HG03354 (cell line): Measurements from ENCODE around the gene GDPD5.

Experiments used
- ATAC-seq: cut with Tn5 transposase; IDR thresholded peaks from one replicate; pipeline ENCODE4 v1.9.1; 2021; ENCODE audit warnings: mild to moderate bottlenecking; ENCODE audit not compliant: unreplicated experiment, poor library complexity, severe bottlenecking

The GDPD5 gene

GRCh38 chr11:75520688-75521087 is 5.1 kb downstream of the GDPD5 start:
- ATAC-seq, result no peak

DNA sequence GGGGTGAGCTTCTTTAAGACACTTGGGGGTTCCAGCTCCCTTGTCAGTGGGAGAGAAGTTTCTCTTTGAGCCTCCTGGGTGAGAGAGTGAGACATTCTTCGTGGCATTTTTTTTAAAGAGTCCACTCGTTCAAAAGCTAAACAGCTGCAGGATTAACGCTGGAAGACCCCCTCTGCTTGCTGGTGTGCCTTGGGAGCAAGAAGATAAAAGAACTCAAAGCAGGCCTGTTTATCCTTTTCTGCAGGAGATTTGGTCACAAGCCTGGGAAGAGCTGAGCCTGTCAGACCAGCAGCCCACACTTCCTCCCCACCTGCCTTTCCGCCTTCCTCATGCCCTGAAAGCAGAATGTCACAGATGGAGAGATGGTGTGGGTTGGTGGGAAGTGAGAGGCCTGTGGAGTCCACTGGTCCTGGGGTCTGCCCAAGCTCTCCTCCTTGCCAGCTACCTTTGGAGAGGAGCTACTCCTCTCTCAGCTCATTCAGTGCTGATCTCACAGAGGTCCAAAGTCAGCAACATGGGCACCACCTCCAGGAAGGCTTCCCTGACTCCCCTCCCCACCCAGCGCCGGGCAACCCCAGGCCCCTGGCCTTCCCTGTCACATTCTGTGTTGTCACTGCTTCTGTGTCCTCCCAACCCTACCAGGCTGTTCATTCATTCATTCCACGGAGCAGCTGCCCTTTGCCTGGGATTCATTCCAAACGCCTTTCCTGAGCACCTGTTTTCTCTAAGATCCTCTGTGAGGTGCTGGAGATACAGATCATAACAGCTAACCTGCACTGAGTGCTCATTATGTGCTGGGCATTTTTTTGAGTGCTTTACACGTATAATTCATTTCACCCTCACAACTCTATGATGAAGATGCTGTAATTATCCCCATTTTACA is 6.7 kb downstream of the GDPD5 start:
- ATAC-seq, result no peak

DNA sequence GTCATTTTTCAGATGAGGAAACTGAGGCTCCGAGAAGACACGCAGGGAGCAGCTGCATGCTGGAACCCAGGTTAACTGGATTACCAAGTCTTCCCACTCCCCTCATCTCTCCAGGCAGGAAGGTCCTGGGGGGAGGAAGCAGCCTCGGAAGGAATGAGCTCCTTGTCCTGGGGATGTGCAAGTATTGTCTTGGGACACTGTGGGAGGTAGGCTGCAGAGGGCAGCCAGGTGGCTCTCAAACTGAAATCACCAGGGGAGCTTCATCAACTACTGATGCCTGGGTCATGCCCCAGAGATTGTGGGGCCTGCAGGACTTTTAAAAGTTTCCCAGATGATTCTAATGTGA is 7.6 kb downstream of the GDPD5 start:
- no peak for ATAC-seq

DNA sequence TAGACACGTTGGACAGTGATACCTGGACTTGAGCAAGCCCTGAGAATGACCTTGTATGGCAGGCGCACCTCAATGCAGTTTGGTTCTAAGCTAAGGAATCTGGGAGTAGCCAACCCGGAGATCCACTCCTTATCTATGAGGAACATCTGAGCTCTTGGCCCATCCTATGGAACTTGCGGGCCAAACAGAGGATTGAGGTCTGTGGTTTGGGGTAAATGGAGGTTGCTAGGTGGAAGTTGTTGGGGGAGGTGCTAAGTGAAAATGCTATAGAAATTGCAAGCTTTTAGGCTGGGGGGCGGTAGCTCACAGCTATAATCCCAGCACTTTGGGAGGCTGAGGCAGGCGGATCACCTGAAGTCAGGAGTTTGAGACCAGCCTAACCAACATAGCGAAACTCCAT is 8.9 kb downstream of the GDPD5 start:
- ATAC-seq, result no peak

DNA sequence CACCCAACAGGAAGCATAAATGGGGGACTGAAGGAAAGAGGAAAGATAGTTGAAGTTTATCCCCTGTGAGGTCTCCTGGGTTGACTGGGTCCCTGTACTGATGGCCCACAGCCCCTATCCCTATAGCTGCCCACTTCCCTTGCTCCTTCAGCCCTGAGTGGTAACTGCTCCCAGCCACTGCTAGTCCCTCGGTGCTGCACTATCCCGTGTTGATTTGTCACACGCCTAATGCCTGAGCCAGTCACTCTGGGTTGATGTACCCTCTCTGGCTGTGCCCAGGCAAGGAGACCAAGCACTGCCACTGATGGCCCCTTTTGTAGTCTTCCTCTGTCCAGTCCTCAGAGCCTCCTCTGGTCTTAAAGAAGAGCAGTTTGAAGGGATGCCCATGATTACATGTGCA is 9.6 kb downstream of the GDPD5 start:
- ATAC-seq, result no peak

- no peak for ATAC-seq
Observed at GRCh38 chr11:75514596-75514995, 11.1 kb downstream of the GDPD5 start.

- no peak for ATAC-seq
Observed at GRCh38 chr11:75513250-75513649, 12.5 kb downstream of the GDPD5 start.

DNA sequence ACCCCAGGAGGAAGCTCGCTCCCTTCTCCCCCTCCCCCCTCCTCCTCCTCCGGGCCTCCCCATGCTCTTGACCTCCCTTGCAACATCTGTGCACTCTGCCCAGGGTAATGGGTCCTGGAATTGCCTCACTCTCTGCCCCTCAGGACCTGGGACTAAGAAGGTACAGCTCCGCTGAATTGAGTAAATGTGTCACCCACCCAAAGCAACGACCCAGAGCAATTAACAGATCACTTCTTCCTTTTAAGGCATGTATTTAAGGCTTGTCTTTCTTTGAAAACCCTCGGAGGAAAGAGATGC is 15.1 kb downstream of the GDPD5 start:
- no peak for ATAC-seq

DNA sequence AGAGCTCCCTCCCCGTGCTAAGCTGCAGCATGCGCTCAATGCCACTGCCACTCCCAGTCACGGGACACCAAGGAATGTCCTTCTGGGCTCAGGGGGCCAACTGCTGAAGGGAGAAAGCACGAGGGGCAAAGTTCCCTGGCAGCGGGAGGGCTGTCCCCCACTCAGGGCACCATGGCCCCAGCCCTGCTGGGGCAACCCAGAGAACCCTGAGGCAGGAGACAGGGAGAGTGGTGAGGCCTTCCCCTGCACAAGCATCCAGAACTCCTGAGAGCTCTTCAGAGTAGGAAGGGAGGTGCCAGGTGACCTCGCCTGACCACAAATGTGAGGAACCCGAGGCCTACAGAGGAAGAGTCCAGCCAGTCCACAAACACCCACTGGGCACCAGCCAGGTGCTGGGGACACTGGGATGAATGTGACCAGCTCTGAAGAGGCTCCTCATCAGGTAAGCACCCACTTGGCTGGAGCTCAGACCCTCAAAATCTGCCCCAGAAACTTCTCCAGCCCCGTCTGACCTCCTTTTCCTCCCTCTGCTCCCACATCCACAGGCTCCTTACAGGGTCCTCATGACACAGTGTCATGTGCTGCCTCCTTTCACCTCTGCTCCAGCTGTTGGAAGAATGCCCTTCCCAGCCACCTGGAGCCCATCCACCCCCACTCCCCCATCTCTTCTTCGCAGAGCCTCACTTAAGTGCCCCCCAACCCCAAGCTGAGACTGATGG is 15.6 kb downstream of the GDPD5 start:
- no peak for ATAC-seq

DNA sequence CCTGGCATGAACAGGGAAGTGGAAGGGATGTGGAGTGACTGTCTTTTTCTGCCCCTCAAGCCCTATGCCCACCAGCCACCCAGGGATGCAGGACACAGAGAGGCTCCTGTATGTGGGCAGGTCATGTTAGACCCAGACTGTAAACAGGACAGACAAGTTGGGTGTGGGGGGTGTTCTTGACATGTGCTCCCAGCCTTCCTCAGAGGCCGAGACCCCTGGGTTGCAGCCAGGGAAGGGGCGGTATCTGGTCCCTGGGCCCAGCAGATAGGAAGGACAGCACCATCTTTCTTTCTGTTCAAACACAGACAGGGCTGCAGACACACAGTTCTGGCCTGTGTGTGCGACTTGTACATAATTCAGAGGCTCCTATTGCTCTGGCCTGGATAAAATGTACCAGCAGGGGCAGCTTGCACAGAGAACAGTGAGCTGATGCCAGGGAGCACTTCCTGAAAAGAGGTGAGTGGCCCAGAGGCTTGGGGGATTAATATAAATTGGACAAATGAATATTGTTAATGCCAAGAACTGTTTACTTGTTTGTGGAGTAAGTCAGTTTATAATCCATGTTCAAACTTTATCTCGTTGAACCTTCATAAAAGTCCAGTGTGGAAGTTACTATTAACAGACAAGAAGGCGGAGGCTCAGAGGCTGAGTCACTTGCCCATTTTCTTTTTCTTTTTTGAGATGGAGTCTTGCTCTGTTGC is 16.6 kb downstream of the GDPD5 start:
- ATAC-seq, result no peak

DNA sequence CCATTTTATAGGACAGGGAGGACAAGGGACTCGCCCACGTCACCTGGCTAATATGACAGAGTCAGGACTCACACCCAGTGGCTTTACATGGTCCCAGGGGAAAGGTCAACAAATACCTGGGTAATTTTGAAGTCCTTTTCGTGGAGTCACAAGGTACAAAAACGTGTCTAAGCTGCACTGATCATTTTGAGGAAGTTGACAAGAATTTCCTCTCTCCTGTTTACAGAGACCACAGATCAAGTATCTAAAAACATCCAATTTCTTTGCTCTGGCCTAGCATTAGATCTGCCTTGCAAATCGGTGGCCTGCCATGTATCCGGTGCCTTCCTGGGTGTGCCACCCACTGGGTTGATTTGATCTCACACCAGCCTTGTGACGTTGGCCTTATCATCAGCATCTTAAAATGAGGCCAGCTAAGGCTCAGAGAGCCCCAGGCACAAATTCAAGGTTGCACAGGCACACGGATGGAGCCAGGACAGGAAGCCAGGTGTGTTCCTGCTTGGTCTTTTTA is 17.6 kb downstream of the GDPD5 start:
- no peak for ATAC-seq

DNA sequence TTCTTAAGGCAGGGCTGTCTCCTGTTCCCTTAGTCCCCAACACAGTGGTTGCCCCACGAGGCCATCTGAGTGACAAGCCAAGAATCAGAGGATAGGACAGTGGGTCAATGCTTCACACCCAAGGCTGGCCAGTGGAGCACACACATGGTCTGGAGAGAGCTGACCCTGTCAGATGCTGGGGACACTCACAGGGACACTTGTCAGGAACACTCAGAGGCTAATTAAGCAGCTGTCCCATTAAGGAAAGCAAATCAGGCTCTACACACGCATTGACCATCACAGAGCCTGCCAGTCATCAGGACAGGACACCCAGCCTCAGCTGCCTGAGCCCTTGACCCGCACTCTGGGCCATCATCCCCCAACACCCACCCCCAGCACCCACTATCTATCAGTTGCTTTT is 18.2 kb downstream of the GDPD5 start:
- ATAC-seq, result no peak

DNA sequence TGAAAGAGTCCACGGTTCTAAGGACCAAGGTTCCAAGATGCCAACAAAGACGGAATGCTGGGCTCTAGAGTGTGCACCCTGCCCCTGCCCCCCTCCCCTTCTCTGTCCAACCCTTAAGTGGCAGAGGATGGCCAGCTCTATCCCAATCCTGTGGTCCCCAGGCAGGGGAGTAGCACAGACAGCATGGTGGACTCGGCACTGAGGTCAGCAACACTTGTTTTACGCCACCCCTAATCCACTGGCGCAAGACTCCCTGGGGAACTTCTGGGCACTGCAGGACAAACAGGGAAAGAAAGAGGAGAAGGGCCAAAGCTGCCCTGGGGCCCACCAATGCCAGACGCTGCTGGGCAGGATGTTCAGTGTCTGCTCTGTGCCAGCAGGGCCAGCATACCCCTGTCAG is 18.9 kb downstream of the GDPD5 start:
- ATAC-seq, result no peak

- no peak for ATAC-seq
Observed at GRCh38 chr11:75505916-75506692, 19.6 kb downstream of the GDPD5 start.

DNA sequence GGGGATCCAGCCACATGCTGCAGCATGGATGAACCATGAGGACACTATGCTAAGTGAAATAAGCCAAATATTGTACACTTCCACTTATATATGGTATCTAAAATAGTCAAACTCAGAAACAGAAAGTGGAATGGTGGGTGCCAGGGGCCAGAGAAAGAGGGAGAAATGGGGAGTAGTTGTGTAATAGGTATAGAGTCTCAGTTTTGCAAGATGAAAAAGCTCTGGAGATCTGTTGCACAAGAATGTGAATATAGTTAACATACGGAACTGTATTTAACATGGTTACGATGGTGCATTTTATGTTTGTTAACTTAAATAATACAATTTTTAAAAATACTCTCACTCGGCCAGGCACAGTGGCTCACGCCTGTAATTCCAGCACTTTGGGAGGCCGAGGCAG is 21.2 kb downstream of the GDPD5 start:
- no peak for ATAC-seq

DNA sequence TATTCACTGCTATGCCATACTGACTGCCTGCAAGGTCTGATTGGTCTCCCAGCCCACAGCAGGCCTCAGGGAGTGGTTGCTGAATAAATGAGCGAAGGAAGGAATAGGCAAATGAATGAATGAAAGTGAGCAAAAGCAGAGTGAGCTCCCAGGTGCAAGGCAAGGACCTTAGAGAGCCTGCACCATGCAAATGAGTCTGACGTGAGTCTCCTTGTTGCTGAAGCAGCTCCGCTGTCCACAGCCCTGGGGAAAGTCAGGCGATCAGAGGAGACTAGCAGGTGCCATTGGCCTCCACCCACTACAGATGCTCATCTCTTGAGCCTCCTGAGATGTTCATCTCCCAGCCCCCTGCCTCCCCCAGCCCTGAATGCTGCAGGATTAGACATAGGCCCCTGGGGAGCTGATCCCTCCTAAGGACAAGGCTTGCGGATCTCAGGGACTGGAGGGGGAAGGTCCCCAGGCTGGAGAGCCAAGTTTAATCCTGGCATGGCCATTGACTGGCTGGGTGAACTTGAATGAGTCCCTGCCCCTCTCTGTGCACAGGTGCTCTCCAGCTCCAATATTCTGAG is 22.1 kb downstream of the GDPD5 start:
- ATAC-seq, result no peak

- no peak for ATAC-seq
Observed at GRCh38 chr11:75502138-75502537, 23.6 kb downstream of the GDPD5 start.

GRCh38 chr11:75500742-75501141 is 25.0 kb downstream of the GDPD5 start:
- no peak for ATAC-seq

DNA sequence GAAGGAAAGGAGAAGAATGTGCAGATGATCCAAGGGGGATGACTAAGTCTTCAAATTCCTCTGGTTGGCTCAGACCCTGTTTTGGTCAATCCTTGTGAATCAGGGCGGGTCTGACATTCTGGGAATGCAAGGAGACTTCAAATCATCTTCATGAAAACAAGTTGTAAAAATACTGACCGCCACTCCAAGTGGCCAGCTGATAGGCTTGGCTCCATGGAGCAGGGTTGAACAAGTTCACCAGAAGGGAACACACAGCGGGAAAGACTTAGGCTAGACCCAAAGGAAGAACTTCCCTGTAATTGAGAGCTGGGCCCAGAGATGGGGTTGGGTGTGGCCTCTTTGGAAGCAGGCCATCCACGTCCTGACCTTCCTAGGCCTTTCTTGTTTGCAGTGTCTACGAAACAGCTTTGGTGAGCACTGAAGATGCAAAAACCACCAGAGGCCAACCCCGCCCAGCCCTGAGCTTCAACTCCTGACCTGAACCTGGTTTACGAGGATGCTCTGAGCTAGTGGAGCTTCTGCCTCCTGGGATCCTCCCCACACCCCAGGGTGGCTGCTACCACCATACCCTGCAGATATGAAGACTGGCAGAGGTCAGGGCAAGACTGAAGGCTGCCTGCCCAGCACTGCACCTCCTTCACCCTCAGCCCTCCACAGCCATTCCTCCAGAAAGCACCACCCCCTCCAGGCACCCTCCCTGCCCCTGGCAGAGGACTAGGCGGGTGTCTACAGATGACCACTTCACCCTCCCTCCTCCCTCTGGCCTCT is 26.1 kb downstream of the GDPD5 start:
- no peak for ATAC-seq
